ENCODE results near the gene KRT7.
"Not testable (repeated sequence)": the region's sequence is repeated elsewhere in the genome, so short reads cannot be mapped to it uniquely, and the experiment has no call there.

The KRT7 gene

DNA sequence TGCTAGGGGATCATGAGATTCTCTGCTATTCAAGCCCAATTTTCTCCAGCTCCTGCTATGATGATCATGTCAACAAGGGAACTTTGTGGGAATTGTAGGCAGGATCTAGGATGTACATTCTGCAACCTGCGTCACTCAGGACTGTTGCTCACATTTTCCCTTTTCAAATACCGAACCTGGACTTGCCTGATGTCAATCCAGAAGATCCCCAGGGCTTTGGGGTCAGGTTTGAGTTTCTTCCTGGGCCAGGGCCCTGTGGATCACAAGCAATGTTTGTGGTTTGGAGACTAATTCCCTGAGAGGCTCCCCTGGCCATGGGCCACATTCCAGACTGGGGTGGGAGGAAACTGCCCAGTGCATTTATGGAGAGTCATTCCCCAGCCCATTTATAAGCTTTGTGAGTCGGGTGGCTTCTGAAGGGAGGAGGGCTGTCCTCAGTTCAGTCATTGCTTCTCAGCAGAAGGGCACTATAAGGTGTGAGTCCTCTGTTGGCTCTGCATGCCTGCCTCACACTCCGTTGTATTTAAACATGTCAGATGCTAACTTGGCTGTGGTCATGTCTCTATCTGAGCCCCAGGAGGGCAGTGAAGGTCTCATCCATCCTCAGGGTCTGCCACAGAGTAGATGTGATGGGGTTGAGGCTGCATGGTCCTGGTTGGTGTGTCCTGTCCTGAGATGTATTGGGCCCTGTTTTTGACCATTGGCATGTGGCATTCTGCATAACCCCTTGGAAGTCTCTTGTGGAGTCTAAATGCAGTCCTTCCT, 47.9 kb downstream of the KRT7 start:
- DNase-seq: peak; percentile 96

DNA sequence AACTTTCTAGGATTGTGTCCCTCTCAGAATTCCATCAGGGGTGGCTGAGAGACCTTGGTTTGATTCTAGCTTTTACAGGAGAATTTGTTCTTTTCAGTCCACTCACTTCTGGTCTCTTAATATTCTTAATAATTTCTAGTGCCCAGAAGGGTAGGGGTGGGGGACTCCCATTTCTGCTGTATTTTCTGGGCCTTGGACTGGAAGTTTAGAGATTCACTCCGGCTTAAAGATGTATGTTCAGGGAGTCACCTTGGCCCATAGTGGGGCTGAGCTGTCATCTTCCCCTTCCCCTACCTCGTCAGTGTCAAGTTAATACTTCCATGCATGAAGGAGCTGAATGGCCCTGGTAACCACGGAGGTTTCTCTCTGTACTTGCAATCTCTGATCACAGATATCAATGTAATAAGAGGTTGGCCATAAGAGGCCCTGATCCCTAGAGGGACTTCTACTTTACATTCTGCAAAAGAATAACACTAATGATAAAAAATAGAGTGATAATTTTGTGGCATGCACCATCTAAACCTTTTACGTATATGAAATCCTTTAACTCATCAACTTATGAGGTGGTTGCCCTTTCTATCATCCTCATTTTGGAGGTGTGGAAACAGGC, 51.6 kb downstream of the KRT7 start:
- DNase-seq: peak; percentile 32

- peak; percentile 30 for DNase-seq
Measured at GRCh38 chr12:52285172-52285745, 52.2 kb downstream of the KRT7 start.

GRCh38 chr12:52285851-52286530, 52.9 kb downstream of the KRT7 start:
- peak; percentile 50 for DNase-seq

GRCh38 chr12:52286857-52287785, 54.1 kb downstream of the KRT7 start:
- DNase-seq: peak; percentile 47

DNA sequence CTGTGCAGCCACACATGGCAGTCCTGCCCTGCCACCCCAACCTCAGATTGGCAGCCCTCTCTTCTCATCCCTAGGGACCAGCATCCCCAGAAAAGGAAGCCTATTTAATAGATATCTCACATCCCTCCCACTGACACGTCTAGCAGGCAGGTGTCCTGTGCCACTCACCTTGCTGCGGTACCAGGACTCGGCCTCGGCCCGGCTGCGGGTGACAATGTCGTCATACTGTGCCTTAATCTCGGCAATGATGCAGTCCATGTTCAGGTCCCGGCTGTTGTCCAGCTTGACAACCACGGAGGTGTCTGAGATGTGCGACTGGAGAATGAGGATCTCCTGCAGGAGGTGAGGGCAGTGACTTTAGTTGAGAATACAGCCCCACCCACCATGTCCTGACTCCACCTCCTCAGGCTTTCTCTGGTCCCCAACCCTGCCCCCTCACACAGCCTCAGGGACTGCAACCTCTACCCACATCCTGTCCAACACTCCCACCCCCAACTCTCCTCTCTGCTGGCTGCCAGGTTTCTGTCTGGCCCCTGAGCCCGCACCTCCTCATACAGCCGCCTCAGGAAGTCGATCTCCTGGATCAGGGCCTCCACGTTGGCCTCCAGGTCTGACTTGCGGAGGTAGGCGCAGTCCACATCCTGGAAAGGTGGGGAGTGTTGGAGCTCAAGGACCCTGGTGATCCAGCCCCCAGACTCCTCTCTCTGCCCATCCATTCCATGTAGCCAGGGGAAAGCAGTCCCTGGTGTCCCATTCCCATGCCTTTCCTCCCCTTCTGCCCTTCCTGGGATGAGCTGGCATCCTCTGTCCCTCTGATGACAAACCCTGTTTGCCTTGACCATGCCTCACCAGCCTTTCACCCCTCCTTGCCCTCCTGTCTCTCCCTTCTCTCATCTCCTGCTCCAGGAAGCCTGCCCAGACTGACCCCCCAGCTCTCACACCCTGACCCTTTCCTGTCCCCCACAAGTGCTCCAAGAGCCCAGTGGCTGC, 55.1 kb downstream of the KRT7 start:
- DNase-seq: peak; percentile 70

- not testable (repeated sequence) for DNase-seq
Measured at GRCh38 chr12:52290483-52291134, 57.6 kb downstream of the KRT7 start.

GRCh38 chr12:52291267-52291935, 58.4 kb downstream of the KRT7 start, which contains the start of gene KRT81:
Gene KRT81, minus strand, starts transcription at chr12:52291534. Its CDS starts 69 bp downstream, at chr12:52291465.
- peak; percentile 50 for DNase-seq

DNA sequence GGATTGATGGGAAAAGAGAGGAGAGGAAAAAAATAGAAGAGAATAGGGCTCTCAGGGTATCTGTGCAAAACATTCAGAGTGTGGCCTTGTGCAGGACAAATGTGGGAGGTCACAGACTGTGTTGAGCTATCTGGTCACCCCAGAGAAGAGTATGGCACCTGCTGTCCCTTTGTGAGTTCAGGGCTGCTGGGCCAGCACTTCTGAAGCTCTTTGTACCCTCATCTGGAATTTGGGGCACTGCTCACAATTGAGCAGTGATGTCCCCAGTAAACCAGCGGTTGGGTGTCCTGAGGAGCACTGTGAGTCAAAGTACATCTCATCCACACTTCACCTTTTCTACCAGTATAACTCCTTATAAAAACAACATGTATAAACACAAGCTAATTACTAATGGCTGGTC, 60.9 kb downstream of the KRT7 start:
- DNase-seq: peak; percentile 35

DNA sequence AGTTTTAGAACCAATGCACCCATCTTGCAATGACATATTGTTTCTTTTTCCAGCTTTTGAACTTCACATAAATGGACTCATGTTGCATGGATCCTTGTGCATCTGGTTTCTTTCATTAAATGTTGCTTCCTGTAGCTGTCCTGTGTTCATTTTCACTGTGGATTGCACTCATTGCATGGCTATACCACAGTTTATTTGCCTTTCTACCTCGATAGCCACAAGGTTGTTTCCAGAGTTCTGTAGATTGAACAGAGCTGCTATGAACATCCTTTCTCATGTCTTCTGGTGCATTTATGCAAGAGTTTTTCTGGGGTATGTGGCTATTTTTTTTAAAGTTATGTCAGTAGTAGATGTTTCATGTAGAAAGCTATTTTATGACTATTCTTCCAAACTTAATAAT, 61.8 kb downstream of the KRT7 start:
- DNase-seq: no peak

DNA sequence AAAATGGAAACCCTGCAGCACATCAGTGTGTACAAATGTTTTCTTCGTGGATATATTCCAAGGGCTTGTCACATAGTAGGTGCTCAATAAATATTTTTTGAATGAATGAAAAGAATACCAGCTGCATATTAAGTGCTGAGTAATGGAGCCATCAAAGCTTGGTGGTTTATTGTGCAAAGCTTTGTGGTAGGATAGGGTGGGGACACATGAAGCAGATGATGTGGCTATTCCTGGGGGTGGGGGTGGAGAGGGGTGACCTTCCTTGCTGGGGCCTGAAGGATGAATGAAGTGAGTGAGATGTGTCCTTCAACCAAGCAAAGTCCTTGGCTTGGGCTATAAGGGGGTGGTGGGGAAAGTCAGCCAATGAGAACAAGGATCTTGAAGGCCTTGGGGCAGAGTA, 62.6 kb downstream of the KRT7 start:
- peak; percentile 19 for DNase-seq

GRCh38 chr12:52296572-52297215, 63.7 kb downstream of the KRT7 start:
- DNase-seq: peak; percentile 36
